Neural progenitor cell (in vitro differentiated cells): ENCODE data around the gene ADCY9. TPM values are rescaled to one million over a fixed set of nuclear protein-coding genes. Genes with fewer than 3 reads are reported as not detected.

Experiments
- DNase-seq: peaks from one replicate; pipeline ENCODE4 v3.0.0-alpha.2; 2016; ENCODE audit warnings: low spot score
- H2AFZ ChIP-seq: fragments of 200-600 bp; sonication (generic); replicated peaks from 2 replicates; pipeline ENCODE4 v1.6.1; 2016; ENCODE audit warnings: antibody characterized with exemption
- H3F3A ChIP-seq: fragments of 200-600 bp; sonication (generic); 2 replicates; pipeline ENCODE4 v1.6.1; 2016; ENCODE audit warnings: antibody characterized with exemption, low read depth
- H3K27ac ChIP-seq: fragments of 200-600 bp; sonication (generic); 2 replicates; pipeline ENCODE4 v1.5.1; 2016; ENCODE audit warnings: mild to moderate bottlenecking
- H3K27me3 ChIP-seq: fragments of 200-600 bp; sonication (generic); 2 replicates; pipeline ENCODE4 v1.6.1; 2016; ENCODE audit warnings: mild to moderate bottlenecking, moderate library complexity
- H3K36me3 ChIP-seq: fragments of 200-600 bp; sonication (generic); 2 replicates; pipeline ENCODE4 v1.5.1; 2016
- H3K4me1 ChIP-seq: fragments of 200-600 bp; sonication (generic); 2 replicates; pipeline ENCODE4 v1.6.1; 2016; ENCODE audit warnings: mixed run types
- H3K4me2 ChIP-seq: fragments of 200-600 bp; sonication (generic); 2 replicates; pipeline ENCODE4 v1.6.1; 2016
- H3K4me3 ChIP-seq: fragments of 200-600 bp; sonication (generic); 2 replicates; pipeline ENCODE4 v1.5.1; 2016
- H3K79me2 ChIP-seq: fragments of 200-600 bp; sonication (generic); 2 replicates; pipeline ENCODE4 v1.6.1; 2016; ENCODE audit warnings: low read depth
- H3K9ac ChIP-seq: fragments of 200-600 bp; sonication (generic); 2 replicates; pipeline ENCODE4 v1.6.1; 2016
- H3K9me3 ChIP-seq: fragments of 200-600 bp; sonication (generic); 2 replicates; pipeline ENCODE4 v1.5.1; 2016; ENCODE audit warnings: low read depth
- H4K20me1 ChIP-seq: fragments of 200-600 bp; sonication (generic); 2 replicates; pipeline ENCODE4 v1.6.1; 2016; ENCODE audit warnings: low read depth
- H3K27ac Mint-ChIP-seq: 3 replicates; pipeline ENCODE4 v1.8.0; 2021; ENCODE audit warnings: mixed read lengths
- H3K27me3 Mint-ChIP-seq: 2 replicates; pipeline ENCODE4 v1.8.0; 2022; ENCODE audit warnings: low read depth, mild to moderate bottlenecking, inconsistent platforms, moderate library complexity, mixed read lengths; ENCODE audit not compliant: insufficient read depth
- H3K36me3 Mint-ChIP-seq: 3 replicates; pipeline ENCODE4 v1.8.0; 2021; ENCODE audit warnings: mixed read lengths
- H3K4me1 Mint-ChIP-seq: 3 replicates; pipeline ENCODE4 v1.8.0; 2021; ENCODE audit warnings: mixed read lengths
- H3K4me3 Mint-ChIP-seq: 3 replicates; pipeline ENCODE4 v1.8.0; 2021; ENCODE audit warnings: mild to moderate bottlenecking, moderate library complexity, mixed read lengths
- H3K9me3 Mint-ChIP-seq: 3 replicates; pipeline ENCODE4 v1.8.0; 2020; ENCODE audit warnings: mixed read lengths
- CTCF ChIP-seq: fragments of 200-600 bp; sonication (generic); IDR thresholded peaks from 2 replicates; pipeline ENCODE4 v1.5.1; 2017; ENCODE audit warnings: antibody characterized with exemption, mild to moderate bottlenecking
- EZH2 ChIP-seq: fragments of 200-600 bp; sonication (generic); IDR thresholded peaks from 2 replicates; pipeline ENCODE4 v1.6.1; 2017; ENCODE audit warnings: antibody characterized with exemption, mild to moderate bottlenecking, moderate library complexity
- EZH2phosphoT487 ChIP-seq: fragments of 200-600 bp; sonication (generic); IDR thresholded peaks from 2 replicates; pipeline ENCODE4 v1.6.1; 2017; ENCODE audit warnings: antibody characterized with exemption
- total RNA-seq: library from RNA; depleted of rRNA; stranded (reverse); fragments of >200 nt; gene quantifications from 2 replicates; pipeline ENCODE4 v1.2.3, GENCODE V29; 2015; ENCODE audit warnings: low replicate concordance

The ADCY9 gene
- total RNA-seq, 1 donor from 2014 or later: 1.2 TPM

GRCh38 chr16:3980253-3981111, 135.8 kb downstream of the ADCY9 start:
- Mint-ChIP-seq H3K9me3 (no peaks in the 10 kb centered on the region), H3K36me3 (peaks cover 2% of the 10 kb centered on the region), H3K4me3 (no peak overlapping the region), H3K27me3 (peaks cover 9% of the 10 kb centered on the region), H3K27ac (peak overlapping the region; percentile 72), H3K4me1 (peaks cover 6% of the 10 kb centered on the region)
- no peaks in the 10 kb centered on the region for H3K36me3 ChIP-seq
- H3K9me3 ChIP-seq: no peaks in the 10 kb centered on the region
- H3F3A ChIP-seq: peaks cover 6% of the 10 kb centered on the region
- no peak for TF ChIP-seq CTCF
- H2AFZ ChIP-seq: no peak overlapping the region
- H3K4me2 ChIP-seq: no peak overlapping the region
- H3K4me3 ChIP-seq: no peak overlapping the region
- DNase-seq: no peak
- H3K9ac ChIP-seq: no peak overlapping the region
- no peaks in the 10 kb centered on the region for H3K79me2 ChIP-seq
- H3K27me3 ChIP-seq: no peaks in the 10 kb centered on the region
- H4K20me1 ChIP-seq: no peaks in the 10 kb centered on the region
- no peak overlapping the region for H3K27ac ChIP-seq
- H3K4me1 ChIP-seq: no peaks in the 10 kb centered on the region

GRCh38 chr16:3979518-3979917, 136.7 kb downstream of the ADCY9 start:
- Mint-ChIP-seq H3K9me3 (no peaks in the 10 kb centered on the region), H3K27me3 (peaks cover 9% of the 10 kb centered on the region), H3K4me3 (no peak overlapping the region), H3K27ac (no peak overlapping the region), H3K4me1 (peaks cover 12% of the 10 kb centered on the region), H3K36me3 (peaks cover 2% of the 10 kb centered on the region)
- Histone ChIP-seq H2AFZ (no peak overlapping the region), H3K79me2 (no peaks in the 10 kb centered on the region), H3K4me1 (peaks cover 7% of the 10 kb centered on the region), H3K9me3 (no peaks in the 10 kb centered on the region), H3F3A (peaks cover 11% of the 10 kb centered on the region), H3K36me3 (no peaks in the 10 kb centered on the region), H3K4me3 (no peak overlapping the region), H3K9ac (no peak overlapping the region), H3K27me3 (no peaks in the 10 kb centered on the region), H3K27ac (no peak overlapping the region), H4K20me1 (no peaks in the 10 kb centered on the region), H3K4me2 (no peak overlapping the region)
- no peak for DNase-seq
- TF ChIP-seq EZH2: no peak
- TF ChIP-seq EZH2phosphoT487: no peak
- TF ChIP-seq CTCF: no peak

DNA sequence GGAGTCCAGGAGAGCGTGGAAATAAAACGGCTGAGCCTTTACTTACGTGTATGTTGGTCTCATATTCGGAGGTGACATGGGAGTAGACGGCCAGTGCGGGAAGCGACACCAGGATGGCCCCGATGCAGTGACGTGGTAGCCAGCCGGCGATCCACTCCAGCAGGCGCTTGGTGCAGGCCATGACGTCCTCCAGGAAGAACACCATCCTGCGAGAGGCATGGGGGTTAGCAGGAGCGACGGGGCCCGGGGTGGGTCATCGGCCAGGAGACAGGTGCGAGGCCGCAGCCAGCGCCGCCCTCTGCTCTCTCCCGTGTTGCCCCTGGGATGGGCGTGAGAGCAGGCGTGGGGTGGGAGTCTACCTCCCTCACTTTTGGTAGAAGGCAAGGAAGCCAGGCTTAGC, 137.2 kb downstream of the ADCY9 start:
- Mint-ChIP-seq H3K27me3 (peaks cover 9% of the 10 kb centered on the region), H3K4me1 (peaks cover 14% of the 10 kb centered on the region), H3K27ac (no peak overlapping the region), H3K4me3 (no peak overlapping the region), H3K9me3 (no peaks in the 10 kb centered on the region), H3K36me3 (peaks cover 2% of the 10 kb centered on the region)
- H3K27me3 ChIP-seq: no peaks in the 10 kb centered on the region
- H3K36me3 ChIP-seq: no peaks in the 10 kb centered on the region
- H3K4me1 ChIP-seq: peaks cover 9% of the 10 kb centered on the region
- H3K4me3 ChIP-seq: no peak overlapping the region
- H3K4me2 ChIP-seq: no peak overlapping the region
- no peak for DNase-seq
- no peaks in the 10 kb centered on the region for H4K20me1 ChIP-seq
- TF ChIP-seq EZH2: no peak
- no peak for TF ChIP-seq EZH2phosphoT487
- no peak for TF ChIP-seq CTCF
- no peak overlapping the region for H3K27ac ChIP-seq
- no peaks in the 10 kb centered on the region for H3K79me2 ChIP-seq
- H3K9ac ChIP-seq: no peak overlapping the region
- H3K9me3 ChIP-seq: no peaks in the 10 kb centered on the region
- no peak overlapping the region for H2AFZ ChIP-seq
- peaks cover 11% of the 10 kb centered on the region for H3F3A ChIP-seq
